RWPE1 (cell line): ENCODE data around the gene ARHGAP45.

ENCODE experiments used
- CTCF ChIA-PET: fragments of 350-600 bp; sonication (Branson Sonifier 250); formaldehyde crosslinking; extraction: SDS; loops from one replicate; lab custom pipeline; 2021; lab: Yijun Ruan, JAX
- POLR2A ChIA-PET: fragments of 400-600 bp; formaldehyde crosslinking; extraction: SDS; loops from one replicate; lab custom pipeline; 2020; ENCODE audit warnings: antibody characterized with exemption; ENCODE audit not compliant: low non-redundant PET; lab: Yijun Ruan, JAX
- DNase-seq: peaks from one replicate; pipeline ENCODE4 v3.0.0; 2012; ENCODE audit warnings: low spot score
- H3K27ac ChIP-seq: fragments of 450-650 bp; 2 replicates; pipeline ENCODE4 v1.5.1; 2017
- CTCF ChIP-seq: fragments of 450-650 bp; conservative IDR thresholded peaks from 2 replicates; pipeline ENCODE4 v1.5.1; 2017; ENCODE audit warnings: low read depth, mild to moderate bottlenecking

ARHGAP45 gene

GRCh38 chr19:1105008-1105872 is 38.3 kb downstream of the ARHGAP45 start:
- no peak for TF ChIP-seq CTCF
- peak overlapping the region; percentile 100 for H3K27ac ChIP-seq
- POLR2A ChIA-PET = no interaction called here
- CTCF ChIA-PET = interaction anchor here (0.7 to 1.9 kb wide), 3 partner anchors 8 to 40 kb away, joined by 3 to 8 read pairs (median 3); no protein-coding TSS in a partner anchor
- DNase-seq = peak; percentile 28

- DNase-seq = no peak
- TF ChIP-seq CTCF = no peak
- ChIA-PET CTCF (interaction anchor here (1.9 kb wide), 1 partner anchor 41 kb away, joined by 8 read pairs; no protein-coding TSS in a partner anchor), POLR2A (no interaction called here)
- H3K27ac ChIP-seq = peak overlapping the region; percentile 100
Measured at GRCh38 chr19:1105873-1106840, 39.2 kb downstream of the ARHGAP45 start.

- CTCF ChIA-PET = interaction anchor here (0.5 kb wide), 1 partner anchor 87 kb away, joined by 4 read pairs; no protein-coding TSS in a partner anchor
- POLR2A ChIA-PET = no interaction called here
- peak; percentile 42 for DNase-seq
- 0 out of 2 replicates have a peak, but pooled peaks have one; percentile 21 for TF ChIP-seq CTCF
- H3K27ac ChIP-seq = peak overlapping the region; percentile 100
Measured at GRCh38 chr19:1106841-1107660, 40.1 kb downstream of the ARHGAP45 start.

DNA sequence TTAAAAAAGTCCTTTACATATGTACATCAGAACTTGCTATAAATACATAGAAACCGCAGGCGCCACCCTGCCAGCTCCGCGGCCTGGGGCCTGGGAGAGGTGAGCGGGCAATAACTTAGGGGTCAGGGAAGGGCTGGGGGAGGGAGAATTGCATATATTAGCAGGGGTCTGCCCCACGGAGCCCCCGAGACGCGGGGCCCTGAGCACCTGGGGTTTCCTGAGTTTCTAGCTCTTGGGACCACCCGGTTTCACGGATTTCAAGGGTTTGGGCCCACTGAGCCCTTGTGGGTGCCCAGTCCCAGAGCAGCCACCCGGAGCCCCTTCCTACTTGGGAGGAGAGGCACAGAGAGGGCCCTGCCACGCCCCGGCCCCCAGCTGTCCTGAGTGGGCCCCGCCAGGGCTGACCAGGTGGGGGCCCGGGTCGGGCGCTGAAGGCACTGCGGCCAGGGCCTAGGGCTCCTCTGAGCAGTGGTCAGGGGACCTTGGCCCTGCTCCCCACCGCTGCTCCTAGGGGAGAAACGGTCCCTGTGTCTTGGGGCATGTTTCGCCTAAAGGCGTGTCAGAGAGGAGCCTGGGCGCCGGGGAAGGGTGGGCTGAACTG is 40.8 kb downstream of the ARHGAP45 start:
- DNase-seq = no peak
- TF ChIP-seq CTCF = no peak
- ChIA-PET POLR2A (no interaction called here), CTCF (interaction anchor here (0.5 kb wide), 1 partner anchor 86 kb away, joined by 4 read pairs; no protein-coding TSS in a partner anchor)
- H3K27ac ChIP-seq = peak overlapping the region; percentile 100

DNA sequence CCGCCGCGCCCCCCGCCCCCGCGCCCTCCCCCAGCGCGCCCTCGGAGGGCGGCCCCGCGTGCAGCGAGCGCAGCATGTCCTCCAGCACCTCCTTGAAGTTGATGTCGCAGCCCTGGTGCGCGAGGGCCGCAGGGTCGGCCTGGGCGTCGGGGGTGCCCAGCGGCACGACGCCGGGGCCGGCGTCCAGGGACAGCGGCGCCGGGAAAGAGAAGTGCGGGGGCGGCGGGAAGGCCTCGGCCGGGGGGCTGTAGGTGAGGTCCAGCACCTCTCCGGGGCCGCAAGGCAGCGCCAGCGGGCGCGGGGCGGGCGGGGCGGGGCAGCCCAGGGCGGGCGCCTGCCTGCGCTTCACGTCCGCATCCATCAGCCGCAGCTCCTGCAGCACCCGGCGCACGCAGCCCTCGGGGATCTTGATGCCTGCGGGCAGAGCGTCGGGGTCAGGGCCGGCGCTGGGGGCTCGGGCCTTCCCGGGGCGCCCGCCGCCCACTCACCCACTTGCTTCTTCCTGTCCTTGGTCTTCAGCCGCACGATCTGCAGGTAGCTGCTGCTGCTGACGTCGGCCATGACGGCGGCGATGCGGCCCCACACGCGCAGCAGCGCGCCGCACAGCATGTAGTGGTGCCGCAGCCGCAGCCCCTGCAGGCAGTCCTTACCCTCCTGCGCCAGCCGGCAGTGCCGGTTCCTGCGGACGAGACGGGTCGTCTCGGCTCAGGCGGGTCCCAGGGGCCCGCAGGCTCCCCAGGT is 41.5 kb downstream of the ARHGAP45 start:
- ChIA-PET CTCF (no interaction called here), POLR2A (no interaction called here)
- TF ChIP-seq CTCF = no peak
- peak overlapping the region; percentile 100 for H3K27ac ChIP-seq
- no peak for DNase-seq
